Activated naive CD4-positive, alpha-beta T cell treated with anti-CD3 and anti-CD28 coated beads, Interleukin-2, amount 50 U/mL, for 16 hours (primary cell): ENCODE measurements around the gene PGAM1.
"Not testable (repeated sequence)": the region's sequence is repeated elsewhere in the genome, so short reads cannot be mapped to it uniquely, and the experiment has no call there.

Experiments used
- DNase-seq: peaks from one replicate; pipeline ENCODE4 v3.0.0-alpha.2; 2020

Gene PGAM1

DNA sequence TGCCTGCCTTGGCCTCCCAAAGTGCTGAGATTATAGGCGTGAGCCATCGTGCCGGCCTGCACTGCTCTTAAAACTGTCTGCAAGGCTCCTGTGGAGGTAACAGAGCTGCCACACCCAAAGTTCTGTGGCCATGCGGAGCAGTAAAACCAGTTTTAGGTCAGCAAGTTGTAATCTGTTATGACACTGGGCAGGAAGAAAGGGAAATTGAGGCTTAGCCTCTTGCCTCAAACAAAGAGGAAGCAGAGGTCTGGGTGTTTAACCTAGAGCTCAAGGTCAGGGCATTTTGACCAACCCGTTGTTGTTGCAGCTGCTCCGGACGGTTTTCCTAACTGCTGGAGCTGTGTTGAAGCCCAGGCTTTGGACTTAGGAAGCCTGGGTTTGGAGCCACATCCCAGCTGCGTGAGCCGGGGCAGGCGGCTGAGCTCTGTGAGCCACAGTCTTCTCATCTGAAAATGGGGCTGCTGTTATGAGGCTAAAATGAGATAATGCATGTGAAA, 17.4 kb upstream of the PGAM1 start:
- DNase-seq: no peak

DNA sequence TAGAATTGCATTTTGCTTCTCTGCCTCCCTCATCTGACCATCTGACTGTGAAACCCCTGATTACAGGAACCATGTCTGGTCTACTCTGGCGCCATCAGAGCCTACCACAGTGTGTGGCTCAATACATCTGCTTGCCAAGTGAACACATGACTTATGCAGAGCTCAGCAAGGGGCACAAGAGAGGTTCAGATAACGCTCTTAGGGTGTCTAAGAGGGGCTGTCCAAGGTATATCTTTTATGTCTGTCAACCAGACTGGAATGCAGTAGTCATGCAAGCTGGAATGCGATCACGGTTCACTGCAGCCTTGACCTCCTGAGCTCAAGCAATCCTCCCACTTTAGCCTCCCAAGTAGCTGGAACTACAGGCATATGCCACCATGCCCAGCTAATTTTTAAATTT, 14.6 kb upstream of the PGAM1 start:
- no peak for DNase-seq

DNA sequence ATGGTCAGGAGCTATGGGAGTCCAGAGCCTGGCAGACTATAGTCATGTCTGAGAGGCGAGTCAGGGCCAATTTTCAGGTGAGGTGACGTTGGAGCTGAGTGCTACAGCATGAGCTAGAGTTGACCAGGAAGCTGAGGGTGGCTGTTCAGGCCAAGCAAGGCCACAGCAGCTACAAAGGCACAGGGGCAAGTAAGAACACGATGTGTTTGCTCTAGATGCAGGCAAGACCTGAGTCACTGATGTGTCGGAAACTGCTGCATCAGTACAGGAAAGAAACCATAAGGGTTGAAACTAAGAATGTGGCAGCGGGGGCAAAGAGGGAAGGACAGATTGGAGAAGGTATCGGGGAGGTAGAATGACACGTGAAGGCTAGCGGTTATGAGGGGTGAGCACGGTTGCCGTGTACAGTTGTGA, 13.1 kb upstream of the PGAM1 start:
- DNase-seq: peak; percentile 52

DNA sequence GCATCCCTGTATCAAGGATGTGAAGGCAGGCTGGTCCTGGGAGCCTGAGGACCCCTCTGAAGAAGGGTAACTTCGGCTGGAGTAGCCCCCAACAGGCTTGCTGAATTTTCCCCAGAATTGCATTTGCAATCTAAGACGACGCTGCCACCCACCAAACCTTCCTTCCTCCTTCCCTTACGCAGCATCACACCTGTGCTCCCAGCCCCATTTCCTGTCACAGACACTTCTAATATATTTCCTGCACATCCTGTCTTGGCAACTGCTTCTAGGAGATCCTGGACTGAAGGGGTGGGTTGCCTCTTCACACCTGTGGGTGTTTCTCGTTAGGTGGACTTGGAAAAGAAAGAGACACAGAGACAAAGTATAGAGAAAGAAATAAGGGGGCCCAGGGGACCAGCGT, 9.4 kb upstream of the PGAM1 start:
- DNase-seq: no peak

DNA sequence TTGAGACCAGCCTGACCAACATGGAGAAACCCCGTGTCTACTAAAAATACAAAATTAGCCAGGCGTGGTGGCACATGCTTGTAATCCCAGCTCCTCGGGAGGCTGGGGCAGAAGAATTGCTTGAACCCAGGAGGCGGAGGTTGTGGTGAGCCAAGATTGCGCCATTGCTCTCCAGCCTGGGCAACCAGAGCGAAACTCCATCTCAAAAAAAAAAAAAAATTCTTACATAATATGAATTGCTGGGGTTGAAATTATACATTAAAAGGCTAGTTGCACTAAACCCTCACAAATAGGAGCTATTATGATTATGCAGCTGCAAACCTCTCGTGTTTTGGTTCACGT, 2.3 kb upstream of the PGAM1 start:
- DNase-seq: not testable (repeated sequence)

DNA sequence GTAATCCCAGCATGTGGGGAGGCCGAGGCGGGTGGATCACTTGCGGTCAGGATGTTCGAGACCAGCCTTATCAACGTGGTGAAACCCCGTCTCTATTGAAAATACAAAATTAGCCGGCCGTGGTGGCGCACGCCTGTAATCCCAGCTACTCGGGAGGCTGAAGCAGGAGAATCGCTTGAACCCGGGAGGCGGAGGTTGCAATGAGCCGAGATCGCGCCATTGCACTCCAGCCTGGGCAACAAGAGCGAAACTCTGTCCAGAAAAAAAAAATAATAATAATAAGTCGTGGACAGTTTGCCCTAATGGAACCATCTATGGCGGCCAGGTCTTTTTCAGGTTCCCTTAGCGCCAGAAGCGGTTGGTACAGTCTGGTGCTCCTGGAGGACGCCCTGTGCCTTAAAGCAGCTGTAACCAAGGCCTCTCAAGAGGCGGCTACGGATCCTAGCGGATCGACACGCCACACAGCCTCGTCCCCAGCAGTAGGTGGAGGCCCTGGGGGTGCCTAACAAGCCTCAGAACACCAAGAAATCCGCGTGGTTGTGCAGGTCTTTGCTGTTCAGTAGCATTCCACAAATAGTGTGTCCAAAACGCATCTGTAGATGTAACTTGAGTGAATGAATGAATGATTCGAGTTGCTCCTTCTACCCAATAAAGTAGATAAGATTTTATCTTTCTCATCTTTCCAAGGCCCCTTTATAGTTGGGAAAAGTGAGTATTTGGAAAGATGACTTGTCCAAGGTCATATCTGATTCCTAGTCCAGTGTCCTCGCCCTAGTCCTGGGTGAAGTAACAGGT, 982 bp downstream of the PGAM1 start:
- no peak for DNase-seq

DNA sequence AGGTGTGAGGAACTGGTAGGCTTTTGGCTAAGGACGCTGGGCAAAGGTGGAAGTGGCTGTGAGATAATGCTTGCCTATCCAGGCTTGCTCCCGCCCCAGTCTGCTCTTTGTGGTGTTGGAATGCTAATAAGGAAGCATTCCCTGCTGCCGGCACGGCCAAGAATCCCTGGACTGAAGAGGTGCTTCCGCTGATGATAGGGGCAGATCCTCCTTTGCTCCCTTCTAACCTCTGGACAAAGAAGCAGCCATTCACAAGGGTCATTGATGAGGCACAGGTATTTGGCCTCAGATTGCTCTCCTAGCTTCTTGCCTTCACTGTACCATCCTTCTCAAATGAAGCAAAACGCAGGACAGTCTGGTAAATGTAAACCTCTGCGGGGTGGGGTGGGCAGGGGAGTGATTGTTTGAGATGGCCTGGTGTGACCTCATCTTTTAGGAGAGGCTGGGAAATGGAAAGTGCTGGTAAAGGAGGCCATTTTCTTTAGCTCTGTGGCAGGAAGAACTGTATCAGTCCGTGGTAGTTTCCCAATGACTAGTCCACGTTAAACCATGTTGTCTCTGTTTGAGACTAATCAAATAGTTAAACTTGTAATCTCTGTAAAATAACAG, 1.7 kb downstream of the PGAM1 start:
- no peak for DNase-seq

DNA sequence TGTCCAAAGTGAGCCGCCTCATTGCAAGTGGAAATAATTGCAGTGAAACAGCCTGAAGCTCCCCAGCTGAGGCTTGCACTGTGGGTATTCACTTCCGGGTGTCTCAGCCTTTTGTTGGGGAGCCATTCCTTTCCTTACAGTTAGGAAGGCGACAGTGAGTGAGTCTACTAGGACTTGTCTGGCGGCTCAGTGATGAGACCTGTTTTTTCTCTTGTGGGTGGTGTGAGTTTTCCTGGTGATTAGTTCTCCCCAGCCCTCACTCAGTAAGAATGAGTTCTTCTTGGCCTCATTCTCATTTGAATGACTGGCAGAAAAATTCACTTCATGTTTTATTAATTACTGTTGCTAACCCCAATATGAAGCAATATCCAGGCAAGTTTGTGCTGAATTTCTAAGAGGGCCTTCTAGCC, 2.6 kb downstream of the PGAM1 start:
- no peak for DNase-seq

DNA sequence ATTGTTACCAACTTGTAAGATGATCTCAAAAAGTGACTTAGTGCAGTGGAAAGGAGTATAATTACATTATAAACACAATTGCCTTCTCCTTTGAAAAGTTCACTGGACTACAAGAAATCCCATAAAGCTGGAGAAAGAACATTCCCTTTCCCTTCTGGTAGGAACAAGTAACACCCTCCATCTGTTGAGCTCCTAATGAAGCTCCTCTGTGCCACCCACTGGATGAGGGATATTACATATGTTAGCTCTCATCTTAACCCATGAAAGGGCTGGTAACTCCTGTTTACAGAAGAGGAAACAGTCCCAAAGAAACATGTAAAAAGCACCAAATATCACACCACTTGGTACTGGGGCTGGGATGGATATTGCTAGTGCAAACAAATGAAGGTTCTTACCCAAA, 8.1 kb downstream of the PGAM1 start:
- no peak for DNase-seq

DNA sequence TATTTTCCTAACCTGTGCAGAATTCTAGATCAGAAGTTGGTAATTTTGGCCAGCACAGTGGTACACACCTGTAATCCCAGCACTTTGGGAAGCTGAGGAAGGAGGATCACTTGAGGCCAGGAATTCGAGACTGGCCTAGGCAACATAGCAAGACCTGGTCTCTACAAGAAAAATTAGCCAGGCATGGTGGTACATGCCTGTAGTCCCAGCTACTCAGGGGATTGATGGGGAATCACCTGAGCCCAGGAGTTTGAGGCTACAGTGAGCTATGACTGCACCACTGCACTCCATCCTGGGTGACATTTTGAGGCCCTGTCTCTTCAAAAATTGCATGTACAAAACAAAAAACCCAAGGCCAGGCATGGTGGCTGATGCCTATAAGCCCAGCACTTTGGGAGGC, 8.6 kb downstream of the PGAM1 start:
- no peak for DNase-seq

DNA sequence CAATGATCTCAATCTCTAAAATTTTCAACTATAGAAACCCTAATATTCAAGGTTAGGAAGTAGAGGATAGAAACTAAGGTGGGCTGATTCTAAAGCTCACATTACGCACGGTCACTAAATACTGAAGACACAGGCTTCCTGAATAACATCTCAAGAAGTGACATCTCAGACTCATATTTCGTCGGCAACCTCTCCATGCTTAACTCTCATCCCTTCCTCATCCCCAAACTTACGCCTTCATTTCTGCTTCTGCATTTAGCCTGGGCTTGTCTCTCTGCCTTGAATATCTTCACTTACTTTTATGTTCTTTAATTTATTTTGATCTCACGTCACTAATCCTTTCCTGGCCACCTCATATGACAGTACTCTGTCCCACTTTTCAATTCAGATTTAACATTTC, 9.2 kb downstream of the PGAM1 start:
- DNase-seq: no peak

DNA sequence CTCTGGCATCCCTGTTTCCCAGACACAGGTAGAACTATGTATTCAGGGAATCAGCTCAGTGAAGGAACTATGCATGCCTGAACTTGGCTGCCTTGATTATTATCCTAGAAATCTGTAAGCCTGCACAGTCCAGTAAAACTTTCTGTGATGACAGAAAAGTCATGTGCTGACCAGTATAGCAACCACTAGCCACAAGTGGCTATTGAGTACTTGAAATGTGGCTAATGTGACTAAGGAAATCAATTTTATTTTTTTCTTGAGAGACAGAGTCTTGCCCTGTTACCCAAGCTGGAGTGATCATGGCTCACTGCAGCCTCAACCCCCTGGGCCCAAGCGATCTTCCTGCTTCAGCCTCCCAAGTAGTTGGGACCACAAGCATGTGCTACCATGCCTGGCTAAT, 16.3 kb downstream of the PGAM1 start:
- no peak for DNase-seq

DNA sequence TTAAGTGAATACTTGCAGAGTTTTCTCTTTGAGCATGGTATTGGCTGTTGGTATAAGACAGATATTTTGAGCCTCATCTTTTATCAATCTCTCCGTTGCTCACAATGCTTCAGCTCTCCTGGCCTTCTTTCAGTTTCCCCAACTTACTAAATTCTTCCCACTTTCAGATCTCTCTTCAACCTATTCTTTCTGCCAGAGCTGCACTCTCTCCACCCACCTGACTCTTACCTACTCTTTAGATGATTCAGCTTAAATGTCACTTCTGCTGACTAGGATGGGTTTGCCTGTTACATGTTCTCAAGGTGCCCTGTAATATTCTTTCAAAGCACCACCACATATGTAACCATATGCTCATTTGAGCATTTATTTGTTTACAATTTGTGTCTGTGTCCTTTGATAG, 18.2 kb downstream of the PGAM1 start:
- DNase-seq: peak; percentile 23

DNA sequence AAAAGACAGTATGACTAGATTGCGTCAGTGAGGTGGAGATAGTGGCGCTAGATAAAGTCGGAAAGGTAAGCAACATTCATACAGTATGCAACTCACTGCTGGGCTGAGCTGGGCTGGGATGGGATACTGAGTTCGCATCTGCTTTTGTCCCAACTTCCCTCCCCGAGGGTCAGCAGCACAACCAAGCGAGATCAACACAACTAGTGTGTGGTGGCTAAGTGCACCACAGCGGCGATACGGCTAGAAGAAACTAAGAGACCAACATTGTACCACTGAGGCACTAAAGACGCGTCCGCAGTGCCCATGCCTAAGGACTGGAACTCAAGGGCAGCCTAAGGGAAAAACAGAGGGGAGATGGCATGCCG, 19.3 kb downstream of the PGAM1 start:
- DNase-seq: no peak

DNA sequence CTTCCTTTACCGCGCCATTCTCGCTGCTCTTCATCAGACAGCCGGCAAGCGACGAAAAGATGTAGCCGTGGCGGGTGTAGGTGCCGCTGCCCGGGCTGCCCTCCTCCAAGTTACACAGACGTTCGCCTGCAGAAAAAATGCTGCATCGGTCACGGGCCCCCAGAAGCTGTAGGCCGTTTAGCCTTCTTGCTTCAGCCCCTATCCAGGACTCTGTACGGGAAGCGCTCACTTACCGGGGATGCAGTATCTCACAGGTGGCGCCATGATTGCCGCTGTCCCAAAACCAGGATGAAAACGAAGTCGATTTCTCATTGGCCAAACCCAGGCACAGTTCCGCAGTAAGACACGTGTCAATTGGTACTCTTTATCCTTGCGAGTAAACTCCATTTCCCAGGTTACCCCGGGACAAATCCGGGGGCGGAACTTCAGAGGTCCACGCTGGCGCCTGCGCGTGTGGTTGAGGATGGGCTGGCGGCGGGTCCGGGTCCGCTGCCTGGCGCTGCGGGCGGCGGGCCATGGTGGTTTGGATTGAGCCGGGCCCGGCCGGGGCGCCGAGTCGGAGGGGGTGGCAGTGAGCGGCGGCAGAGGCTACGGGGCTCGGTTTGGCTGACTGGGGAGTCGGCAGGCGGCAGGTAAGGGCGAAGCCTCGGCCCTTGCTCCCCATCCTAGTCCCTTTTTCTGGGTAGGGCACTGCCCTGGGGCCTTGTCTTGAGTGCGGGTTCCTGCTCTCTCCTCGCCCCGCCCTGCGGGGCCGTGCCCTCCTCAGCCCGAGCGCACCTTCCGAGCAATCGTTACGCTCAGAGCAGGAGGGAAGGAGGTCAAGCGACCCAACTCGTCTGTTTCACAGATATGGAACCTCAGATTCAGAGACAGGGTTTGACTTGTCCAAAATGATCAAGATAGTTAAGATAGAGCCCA, 20.0 kb downstream of the PGAM1 start, which contains the start of the genes EXOSC1 and ZDHHC16:
EXOSC1 (minus strand) TSS at position 285 of the 918 bp plus-strand sequence; CDS start at position 264, 21 bp downstream.
ZDHHC16 (plus strand) TSS at position 454 of the 918 bp plus-strand sequence. CDS start 5,501 bp downstream, outside the sequence.
- peak; percentile 94 for DNase-seq

DNA sequence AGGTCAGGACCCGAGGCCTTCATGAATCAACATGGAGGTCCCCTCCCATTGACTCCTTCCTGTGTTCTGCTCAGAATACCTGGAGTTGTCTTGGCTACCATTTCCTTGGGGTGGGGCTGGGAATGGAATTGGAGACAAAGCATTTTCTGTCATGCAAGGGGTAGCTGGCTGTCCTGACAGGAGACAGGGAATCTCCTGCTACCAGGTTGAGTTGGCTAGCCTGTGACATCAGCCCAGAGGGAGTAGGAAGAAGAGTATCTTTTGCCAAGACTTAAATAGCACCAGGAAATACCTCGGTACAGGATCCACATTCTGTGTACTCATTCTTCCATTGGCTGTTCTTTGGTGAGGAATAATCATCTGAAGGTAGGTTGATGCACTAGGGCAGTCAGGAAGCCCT, 24.8 kb downstream of the PGAM1 start:
- no peak for DNase-seq

DNA sequence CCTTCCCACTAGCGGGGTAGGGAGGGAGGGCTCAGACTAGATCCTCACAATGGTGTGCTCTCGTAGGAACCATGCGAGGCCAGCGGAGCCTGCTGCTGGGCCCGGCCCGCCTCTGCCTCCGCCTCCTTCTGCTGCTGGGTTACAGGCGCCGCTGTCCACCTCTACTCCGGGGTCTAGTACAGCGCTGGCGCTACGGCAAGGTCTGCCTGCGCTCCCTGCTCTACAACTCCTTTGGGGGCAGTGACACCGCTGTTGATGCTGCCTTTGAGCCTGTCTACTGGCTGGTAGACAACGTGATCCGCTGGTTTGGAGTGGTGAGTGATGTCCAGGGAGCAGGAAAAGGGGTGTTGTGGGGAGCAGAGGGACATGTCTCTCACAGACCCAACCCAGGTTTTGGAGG, 25.6 kb downstream of the PGAM1 start:
- no peak for DNase-seq

DNA sequence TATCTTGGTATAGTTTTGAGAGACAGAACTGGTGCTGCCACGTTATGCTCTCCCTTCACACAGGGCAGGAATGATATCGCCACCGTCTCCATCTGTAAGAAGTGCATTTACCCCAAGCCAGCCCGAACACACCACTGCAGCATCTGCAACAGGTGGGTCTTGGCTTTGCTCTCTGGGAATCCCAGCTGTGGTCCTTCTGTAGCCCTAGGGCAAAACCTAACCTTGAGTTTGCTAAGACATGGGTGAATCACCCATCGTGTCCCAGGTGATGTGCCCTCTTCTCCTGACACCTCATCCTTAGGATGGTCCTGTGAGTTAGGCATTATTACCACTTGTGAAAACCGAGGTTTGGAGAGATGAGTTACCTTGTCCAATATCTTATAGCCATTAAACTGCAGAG, 26.4 kb downstream of the PGAM1 start:
- no peak for DNase-seq

DNA sequence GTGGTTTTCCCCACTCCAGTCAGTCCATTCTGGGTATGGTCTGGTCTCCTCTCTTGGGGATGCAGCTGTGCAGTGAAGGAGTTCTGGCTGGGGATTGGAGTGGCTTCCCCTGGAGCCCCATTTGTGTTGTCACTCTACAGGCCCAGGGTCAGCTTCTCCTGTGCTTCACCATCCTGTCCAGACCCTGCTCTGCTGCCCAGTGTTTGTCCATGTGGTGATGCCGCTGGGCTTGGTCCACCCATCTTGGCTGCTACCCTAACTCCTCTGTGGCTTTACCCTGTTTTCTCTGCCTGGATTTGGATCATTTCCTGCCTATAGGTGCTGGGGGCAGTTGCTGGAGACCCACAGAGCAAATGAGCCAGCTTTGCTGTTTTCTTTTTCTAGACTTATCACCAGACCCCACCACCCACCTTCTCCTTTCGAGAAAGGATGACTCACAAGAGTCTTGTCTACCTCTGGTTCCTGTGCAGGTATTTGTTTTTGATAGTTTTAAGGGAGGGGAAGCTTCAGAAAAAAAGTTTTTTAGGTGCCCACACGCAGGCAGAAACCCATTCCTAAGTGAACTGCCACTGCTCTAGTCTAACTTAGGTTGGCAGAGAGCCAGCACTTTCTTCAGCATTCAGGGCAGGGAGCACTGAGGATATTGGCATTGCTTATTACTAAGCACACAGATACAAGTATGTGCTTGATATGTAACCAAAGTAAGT, 28.5 kb downstream of the PGAM1 start:
- DNase-seq: peak; percentile 40

DNA sequence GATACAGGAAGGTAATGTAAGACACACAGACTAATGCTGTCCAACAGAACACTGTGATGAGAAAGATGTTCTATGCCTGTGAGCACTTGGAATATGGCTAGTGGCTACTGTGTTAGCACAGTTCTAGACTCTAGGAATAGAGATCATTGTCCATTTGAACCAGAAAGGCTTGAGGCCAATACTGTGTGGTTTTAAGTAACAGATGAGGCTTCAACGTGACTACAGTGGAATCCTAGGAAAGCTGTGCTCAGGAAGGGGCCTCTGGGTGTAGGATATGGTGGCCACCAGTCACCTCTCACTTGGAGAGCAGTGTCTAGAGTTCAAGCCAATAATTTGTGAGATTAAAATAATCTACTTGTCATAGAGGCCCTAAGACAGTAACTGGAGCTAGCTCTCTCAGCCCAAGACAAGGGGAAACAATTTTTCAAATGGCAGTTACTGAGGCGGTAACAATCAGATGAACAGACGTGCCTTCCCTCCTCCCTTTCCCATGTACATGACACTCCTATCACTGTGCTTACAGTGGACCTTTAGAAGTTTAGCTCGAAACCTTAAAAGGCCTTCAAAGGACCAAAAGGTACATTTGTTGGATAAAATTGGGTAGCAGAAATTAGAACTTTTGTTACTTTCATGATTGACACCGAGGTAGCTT, 30.2 kb downstream of the PGAM1 start:
- no peak for DNase-seq

DNA sequence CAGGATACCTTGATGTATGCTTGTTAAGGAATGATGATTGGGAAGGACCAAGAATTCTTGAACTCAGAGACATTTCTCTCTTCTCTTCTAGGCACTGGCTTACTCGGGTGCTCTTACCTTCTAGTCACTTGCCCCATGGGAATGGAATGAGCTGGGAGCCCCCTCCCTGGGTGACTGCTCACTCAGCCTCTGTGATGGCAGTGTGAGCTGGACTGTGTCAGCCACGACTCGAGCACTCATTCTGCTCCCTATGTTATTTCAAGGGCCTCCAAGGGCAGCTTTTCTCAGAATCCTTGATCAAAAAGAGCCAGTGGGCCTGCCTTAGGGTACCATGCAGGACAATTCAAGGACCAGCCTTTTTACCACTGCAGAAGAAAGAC, 30.7 kb downstream of the PGAM1 start:
- DNase-seq: no peak

DNA sequence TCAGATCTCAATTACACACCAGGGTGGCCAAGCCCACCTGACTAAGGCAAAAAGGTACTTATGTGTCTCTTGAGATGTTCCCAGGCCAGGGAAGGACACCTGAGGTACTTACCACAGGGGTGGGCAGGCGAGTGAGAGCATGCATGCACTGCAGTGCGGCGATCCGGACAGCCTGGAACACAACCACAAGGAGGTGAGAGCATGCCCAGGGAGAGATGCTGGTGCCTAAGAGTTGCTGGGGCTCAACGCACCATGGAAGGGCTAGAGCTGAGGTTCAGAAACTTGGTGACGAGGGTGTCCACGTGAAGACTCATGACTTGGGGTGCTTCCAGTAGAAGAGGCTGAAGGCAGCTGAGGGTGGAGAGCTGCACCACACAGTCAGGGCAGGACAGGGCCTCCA, 33.1 kb downstream of the PGAM1 start:
- DNase-seq: no peak
